Measurements from ENCODE around the gene TNFAIP8. TPM values are rescaled to one million over a fixed set of nuclear protein-coding genes. Genes with fewer than 3 reads are reported as not detected.
"Not testable (repeated sequence)": the region's sequence is repeated elsewhere in the genome, so short reads cannot be mapped to it uniquely, and the experiment has no call there.

Gene TNFAIP8
- total RNA-seq, 1 donor from 2014 or later, result 108 TPM

DNA sequence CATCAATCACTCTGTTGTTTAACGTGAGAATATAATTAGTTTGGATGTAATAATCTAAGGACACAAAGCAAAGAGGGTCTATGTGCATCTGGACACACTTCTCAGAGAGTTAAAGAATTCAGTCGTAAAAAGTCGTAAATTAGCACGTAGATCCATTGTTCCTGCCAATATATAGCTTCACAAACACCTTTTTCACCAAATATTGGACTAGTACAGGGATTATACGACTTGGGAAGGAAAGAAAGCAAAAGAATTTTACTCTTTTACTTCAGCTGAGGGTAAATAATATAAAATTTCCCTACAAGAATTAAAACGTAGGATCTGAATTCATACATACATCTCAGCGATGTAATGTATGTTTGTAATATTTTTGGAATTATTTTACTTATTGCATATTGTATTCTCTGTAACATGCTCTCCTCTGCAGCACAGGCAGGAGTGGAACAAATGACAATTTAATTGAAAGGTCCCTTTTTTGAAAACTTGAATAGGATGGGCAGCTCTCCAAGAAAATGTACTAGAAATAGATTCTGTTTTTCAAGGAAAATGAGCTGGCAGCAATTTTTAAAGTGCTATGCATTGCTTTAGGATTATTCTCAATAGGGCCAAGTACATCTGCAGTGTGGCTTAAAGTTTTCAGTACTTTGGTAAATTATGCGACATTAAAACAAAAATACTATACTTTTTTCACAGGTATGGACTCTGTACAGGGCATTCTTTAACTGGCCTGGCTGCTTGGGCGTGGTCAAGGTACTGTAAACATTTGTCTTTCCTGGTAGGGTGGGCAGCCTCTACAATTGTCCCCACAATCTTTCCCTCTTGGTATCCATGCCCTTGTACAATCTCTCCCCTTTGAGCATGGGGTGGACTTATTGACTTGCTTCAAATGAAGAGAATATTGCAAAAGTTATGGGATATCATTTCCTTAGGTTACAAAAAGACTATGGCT, 56.7 kb downstream of the TNFAIP8 start:
- intact Hi-C loops (cut with micrococcal nuclease), result loop anchor here (1.0 to 5.0 kb wide), 8 partner anchors 23 to 424 kb away; partner anchors contain the start of genes DMXL1 and DTWD2

DNA sequence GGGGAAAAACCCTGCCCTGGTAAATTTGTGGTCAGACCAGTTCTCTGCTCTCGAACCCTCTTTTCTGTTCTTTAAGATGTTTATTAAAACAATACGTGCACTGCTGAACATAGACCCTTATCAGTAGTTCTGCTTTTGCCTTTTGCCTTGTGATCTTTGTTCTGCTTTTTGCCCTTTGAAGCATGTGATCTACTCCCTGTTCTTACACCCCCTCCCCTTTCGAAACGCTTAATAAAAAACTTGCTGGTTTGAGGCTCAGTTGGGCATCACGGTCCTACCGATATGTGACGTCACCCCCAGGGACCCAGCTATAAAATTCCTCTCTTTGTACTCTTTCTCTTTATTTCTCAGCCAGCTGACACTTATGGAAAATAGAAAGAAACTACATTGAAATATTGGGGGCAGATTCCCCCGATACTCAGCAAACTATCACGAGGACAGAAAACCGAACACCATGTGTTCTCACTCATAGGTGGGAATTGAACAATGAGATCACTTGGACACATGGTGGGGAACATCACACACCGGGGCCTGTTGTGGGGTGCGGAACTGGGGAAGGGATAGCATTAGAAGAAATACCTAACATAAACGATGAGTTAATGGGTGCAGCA, 58.4 kb downstream of the TNFAIP8 start:
- intact Hi-C loops (cut with micrococcal nuclease), result loop anchor here (5.0 kb wide), 1 partner anchor 82 kb away; no protein-coding TSS in a partner anchor

DNA sequence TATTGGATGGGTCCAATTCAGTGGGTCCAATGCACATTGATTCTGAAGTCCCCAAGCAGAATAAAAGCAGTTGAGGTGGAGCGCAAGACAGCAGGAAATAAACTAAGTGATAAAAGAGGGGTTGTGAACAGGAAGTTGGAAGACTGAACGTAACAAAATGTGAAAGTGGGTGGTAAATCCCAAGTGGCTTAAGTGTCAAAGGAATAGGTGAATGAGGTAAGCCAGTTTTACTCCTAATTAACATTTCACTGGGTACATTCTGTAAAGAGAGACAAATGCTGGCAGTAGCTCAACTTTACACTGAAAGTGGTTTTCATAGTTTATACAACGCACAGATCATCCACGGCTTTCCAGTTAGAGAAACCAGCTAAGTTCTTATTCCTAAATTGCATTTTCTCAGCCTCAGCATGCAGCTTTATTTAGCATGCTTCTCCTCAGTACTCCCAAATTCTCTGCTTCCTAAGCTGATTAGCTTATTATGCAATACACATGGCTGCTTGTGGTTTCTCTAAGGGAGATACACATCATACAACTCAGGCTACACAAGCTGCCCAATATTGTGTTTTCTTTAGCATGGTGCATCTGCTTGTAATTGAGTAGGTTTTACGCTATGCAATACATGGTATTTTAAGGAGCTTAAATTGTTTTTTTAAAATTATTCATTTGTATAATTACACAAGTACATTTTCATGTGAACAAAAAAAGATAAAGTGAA, 62.2 kb downstream of the TNFAIP8 start:
- intact Hi-C loops (cut with micrococcal nuclease), result no loop called here

DNA sequence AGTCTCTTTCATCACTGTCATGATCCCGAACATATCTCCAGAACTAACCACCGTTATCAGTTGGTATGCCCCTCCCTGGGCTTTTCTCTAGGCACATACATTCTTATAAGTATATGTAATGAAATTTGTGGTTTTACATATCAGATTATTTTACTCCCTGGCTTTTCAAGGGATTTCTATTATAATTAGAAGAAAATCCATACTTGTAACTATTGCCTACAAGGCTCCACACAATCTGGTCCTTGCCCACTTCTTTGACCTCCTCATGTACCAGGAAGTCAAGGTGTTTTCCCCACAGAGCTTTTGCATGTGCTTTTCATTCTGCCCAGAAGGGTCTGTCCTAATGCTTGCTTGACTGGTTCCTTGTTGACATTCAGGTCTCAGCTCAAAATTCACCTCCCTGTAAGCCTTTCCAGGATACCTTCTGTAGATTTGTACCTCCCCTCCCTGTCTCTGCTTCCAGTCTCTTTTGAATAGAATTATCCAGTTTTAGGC, 62.8 kb downstream of the TNFAIP8 start:
- intact Hi-C loops (cut with micrococcal nuclease), result no loop called here

DNA sequence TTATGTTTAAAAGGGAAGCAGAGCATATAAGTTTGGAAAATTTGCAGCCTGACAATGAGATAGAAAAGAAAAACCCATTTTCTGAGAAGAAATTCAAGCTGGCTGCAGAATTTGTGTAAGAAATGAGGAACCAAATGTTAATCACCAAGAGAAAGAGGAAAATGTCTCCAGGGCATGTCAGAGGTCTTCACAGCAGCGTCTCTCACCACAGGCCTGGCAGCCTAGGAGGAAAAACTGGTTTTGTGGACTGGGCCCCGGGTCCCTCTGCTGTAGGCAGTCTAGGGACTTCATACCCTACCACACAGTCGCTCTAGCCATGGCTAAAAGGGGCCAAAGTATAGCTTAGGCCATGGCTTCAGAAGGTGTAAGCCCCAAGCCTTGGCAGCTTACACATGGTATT, 64.3 kb downstream of the TNFAIP8 start:
- intact Hi-C loops (cut with micrococcal nuclease), result no loop called here

DNA sequence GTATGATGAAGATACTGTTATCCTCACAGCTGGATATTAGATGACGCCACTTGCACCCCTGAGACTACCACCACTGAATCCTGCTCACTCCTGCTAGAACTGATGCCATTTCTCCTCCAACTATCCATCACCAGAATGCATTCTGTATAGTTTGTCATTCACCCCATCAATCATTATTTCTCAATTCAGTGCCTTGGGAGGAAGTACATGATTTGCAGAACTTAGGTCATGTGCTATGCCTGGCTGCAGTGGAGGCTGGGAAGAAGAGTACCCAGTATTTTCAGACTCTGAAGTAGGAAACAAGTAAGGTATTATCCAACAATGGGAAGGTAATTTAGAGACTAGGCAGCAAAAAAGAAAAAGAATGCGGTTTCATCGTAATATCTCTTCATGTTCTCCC, 70.2 kb downstream of the TNFAIP8 start:
- intact Hi-C loops (cut with micrococcal nuclease), result no loop called here

DNA sequence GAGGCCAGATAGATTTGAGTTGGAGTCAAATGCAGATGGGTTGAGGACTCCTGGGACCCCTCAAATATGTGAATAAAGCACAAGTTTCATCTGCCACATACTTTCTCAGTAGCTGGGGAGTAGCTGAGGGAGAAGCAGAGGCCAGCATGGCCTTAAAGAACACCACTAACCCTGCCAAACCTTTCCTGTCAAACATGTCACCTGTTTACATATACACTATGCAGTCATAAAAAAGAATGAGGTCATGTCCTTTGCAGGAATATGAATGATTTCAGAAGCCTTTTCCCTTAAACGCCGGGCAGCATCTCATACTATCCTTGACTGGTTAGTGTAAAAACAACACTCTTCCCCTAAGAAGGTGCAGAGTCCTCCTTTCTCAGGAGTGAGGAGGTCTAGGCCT, 71.2 kb downstream of the TNFAIP8 start:
- intact Hi-C loops (cut with micrococcal nuclease), result no loop called here

DNA sequence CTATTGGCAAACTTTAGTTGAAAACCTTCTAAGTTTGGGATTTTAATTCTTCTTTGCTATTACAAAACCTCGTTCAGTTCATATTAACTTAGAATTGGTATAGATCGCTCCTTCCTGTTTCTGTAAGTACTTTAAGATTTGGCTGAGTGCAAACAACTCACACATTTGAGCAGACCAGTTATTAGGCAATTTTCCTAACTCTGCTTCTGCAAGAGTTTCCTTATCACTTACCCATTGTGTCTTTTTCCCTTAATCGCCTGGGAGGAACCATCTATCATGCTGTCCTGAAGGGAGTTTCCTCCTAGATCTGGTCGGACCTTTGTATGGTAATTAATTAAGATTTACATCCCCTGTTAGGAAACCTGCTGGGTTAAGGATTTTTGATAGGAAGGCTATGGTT, 71.8 kb downstream of the TNFAIP8 start:
- intact Hi-C loops (cut with micrococcal nuclease), result not testable (repeated sequence)

DNA sequence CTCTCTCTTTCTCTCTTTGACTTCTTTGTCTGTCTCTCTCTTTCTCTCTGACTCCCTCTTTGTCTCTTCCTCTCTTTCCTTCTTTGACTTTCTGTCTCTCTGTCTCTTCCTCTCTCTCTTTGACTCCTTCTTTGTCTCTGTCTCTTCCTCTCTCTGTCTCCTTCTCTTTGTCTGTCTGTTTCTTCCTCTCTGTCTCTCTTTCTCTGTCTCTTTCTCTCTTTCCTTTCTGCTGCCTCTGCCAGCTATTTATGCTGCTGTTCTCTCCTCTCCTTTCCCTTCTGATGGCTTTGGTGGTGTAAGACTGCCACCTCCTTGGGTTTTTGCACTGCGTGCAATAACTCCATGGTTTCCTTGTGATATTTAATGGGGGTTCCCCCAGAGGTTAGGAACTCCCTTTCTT, 72.3 kb downstream of the TNFAIP8 start:
- intact Hi-C loops (cut with micrococcal nuclease), result not testable (repeated sequence)

DNA sequence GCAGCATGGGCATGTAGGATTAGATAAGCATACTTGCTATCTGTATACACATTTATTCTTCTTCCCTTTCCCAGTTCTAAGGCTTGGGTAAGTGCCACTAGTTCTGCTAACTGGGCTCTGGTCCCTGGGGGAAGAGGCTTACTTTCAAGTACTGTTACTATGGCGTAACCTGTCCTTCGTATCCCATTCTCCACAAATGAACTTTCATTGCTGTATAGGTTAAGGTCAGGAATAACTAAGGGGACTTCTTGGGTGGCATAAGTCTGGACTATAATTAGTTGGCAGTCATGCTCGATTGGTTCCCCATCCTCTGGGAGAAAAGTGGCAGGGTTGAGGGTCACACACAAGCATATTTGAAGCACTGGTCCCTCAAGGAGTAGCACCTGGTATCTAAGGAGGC, 72.8 kb downstream of the TNFAIP8 start:
- intact Hi-C loops (cut with micrococcal nuclease), result not testable (repeated sequence)

DNA sequence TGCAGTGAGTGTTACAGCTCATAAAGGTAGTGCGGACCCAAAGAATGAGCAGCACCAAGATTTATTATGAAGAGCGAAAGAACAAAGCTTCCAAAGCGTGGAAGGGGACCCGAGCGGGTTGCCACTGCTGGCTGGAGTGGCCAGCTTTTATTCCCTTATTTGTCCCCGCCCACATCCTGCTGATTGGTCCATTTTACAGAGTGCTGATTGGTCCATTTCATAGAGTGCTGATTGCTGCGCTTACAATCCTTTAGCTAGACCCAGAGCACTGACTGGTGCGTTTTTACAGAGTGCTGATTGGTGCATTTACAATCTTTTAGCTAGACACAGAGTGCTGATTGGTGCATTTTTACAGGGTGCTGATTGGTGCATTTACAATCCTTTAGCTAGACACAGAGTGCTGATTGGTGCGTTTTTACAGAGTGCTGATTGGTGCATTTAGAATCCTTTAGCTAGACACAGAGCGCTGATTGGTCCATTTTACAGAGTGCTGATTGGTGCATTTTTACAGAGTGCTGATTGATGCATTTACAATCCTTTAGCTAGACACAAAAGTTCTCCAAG, 76.9 kb downstream of the TNFAIP8 start:
- intact Hi-C loops (cut with micrococcal nuclease), result not testable (repeated sequence)

DNA sequence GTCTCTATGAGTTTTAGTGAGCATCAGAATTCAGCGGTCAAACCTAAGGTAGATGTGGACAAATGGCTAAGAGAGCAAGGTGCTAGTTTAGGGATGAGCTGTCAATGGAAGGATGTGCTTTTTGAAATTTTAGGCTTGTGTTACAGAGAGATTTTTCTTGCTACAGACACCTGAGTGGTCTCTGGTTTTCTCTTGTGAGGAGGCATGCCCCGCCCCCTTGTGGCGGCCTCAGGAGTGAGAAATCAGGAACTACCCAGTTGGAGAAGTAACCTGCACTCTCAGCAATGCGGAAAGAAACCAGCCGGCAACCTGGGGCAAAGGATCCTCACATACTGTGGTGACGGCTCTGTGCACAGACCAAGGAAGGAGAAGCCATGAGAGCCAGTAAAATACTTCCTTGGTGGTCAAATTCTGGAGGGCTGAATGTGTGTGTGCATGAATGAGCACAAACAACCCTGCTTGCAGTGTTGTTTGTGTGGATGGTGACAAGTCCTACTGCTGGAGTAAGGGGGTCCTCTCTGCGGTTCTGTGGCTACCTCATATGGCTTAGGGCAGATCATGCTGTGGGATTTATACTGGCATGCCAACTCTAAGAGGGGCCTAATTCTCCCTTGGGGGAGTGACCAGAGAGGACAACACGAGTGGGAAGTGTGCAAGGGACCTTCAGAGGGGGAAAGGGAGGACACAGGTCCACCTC, 79.8 kb downstream of the TNFAIP8 start:
- intact Hi-C loops (cut with micrococcal nuclease), result loop anchor here (1.0 kb wide), 3 partner anchors 23 to 447 kb away; partner anchors contain the start of gene DTWD2

DNA sequence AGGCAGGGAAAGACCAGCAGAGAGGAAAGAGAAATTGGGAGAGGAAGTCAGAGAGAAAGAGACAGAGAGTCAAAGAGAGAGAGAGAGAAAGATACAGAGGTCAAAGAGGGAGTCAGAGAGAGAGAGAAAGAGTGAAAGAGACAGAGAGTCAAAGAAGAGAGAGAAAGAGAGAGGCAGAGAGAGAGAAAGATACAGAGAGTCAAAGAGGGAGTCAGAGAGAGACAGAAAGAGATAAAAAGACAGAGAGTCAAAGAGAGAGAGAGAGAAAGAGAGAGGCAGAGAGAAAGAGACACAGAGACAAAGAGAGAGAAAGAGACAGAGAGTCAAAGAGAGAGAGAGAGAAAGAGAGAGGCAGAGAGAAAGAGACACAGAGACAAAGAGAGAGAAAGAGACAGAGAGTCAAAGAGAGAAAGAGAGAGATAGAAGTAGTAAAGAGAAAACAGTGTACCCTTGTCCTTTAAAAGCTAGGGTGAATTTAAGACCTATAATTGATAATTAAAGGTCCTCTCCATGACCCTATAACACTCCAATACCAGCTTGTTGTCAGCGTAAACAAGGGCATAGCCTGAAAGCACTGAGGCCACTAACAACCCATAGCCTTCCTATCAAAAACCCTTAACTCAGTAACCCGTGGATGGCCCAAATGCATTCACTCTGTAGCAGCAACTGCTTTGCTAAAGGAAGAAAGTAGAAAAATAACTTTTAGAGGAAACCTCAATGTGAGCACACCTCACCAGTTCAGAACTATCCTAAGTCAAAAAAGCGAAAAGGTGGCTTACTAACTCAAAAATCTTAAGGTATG, 82.2 kb downstream of the TNFAIP8 start:
- intact Hi-C loops (cut with micrococcal nuclease), result not testable (repeated sequence)

DNA sequence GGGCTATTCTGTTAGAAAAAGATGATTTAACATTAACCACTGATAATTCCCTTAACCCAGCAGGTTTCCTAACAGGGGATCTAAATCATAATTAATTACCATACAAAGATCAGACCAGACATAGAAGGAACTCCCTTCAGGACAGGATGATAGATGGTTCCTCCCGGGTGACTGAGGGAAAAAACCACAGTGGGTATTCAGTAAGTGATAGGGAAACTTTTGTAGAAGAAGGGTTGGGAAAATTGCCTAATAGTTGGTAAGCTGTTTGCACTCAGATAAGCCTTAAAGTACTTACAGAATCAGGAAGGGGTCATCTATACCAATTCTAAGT, 82.7 kb downstream of the TNFAIP8 start:
- intact Hi-C loops (cut with micrococcal nuclease), result not testable (repeated sequence)

DNA sequence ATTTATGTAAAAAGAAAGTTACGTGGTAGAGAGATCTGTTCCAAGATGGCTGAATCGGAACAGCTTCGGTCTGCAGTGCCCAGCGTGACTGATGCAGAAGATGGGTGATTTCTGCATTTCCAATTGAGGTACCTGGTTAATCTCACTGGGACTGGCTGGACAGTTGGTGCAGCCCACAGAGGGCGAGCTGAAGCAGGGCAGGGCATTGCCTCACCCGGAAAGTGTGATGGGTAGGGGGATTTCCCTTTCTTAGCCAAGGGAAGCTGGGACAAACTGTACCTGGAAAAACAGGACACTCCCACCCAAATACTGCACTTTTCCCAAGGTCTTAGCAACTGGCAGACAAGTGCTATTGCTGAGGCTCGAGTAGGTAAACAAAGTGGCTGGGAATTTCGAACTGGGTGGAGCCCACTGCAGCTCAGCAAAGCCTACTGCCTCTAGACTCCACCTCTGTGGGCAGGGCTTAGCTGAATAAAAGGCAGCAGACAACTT, 83.4 kb downstream of the TNFAIP8 start:
- intact Hi-C loops (cut with micrococcal nuclease), result no loop called here

DNA sequence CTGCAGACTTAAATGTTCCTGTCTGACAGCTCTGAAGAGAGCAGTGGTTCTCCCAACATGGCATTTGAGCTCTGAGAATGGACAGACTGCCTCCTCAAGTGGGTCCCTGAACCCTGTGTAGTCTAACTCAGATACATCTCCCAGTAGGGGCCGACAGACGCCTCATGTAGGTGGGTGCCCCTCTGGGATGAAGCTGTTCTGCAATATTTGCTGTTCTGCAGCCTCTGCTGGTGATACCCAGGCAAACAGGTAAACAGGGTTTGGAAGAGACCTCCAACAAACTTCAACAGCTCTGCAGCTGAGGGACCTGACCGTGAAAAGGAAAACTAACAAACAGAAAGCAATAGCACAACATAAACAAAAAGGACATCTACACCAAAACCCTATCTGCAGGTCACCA, 83.8 kb downstream of the TNFAIP8 start:
- intact Hi-C loops (cut with micrococcal nuclease), result not testable (repeated sequence)

DNA sequence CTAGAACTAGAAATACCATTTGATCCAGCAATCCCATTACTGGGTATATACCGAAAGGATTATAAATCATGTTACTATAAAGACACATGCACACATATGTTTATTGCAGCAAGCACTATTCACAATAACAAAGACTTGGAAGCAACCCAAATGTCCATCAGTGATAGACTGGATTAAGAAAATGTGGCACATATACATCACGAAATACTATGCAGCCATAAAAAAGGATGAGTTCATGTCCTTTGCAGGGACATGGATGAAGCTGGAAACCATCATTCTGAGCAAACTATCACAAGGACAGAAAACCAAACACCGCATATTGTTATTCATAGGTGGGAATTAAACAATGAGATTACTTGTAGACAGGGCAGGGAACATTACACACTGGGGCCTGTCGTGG, 88.8 kb downstream of the TNFAIP8 start:
- intact Hi-C loops (cut with micrococcal nuclease), result not testable (repeated sequence)

DNA sequence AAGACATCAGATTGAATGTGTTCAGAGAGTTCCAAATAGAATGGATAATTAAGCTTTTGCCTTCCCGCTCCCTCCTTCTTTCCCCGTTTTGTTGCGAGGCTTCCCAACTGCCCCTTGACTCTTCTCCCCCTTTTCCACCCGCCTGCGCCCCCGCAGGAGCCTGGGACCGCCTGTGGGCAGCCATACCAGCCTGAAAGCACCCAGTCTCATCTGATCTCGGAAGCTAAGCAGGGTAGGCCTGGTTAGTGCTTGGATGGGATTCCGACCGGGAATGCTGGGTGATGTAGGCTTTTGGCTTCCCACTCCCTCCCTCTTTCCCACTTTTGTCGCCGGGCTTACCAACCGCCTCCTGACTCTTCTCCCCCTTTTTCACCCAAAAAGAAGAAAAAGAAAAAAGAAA, 89.7 kb downstream of the TNFAIP8 start:
- intact Hi-C loops (cut with micrococcal nuclease), result no loop called here
